K562 (cell line): ENCODE data around the gene CRK. TPM values are rescaled to one million over a fixed set of nuclear protein-coding genes. Genes with fewer than 3 reads are reported as not detected.

Source experiments
- FIP1L1 ChIP-seq: fragments of 200-400 bp; formaldehyde crosslinking; IDR thresholded peaks from 2 replicates; pipeline ENCODE4 v1.6.1; 2018; ENCODE audit warnings: mild to moderate bottlenecking, low read depth, low read length; ENCODE audit not compliant: poor library complexity, severe bottlenecking
- FOXK2 ChIP-seq, 2 experiments: fragments of 450-650 bp; IDR thresholded peaks in 1 of 2; conservative IDR thresholded peaks in 1 of 2; 2 replicates each; pipeline ENCODE4 v1.6.1; 2016; ENCODE audit warnings: low read depth in 2 of 2, mild to moderate bottlenecking in 1 of 2
- NCOA1 ChIP-seq: fragments of 450-650 bp; IDR thresholded peaks from 2 replicates; pipeline ENCODE4 v1.6.1; 2016; ENCODE audit warnings: low read depth
- NFRKB ChIP-seq: fragments of 450-650 bp; IDR thresholded peaks from 2 replicates; pipeline ENCODE4 v1.6.1; 2016; ENCODE audit warnings: low read depth
- POLR2A ChIP-seq: fragments of 450-650 bp; conservative IDR thresholded peaks from 2 replicates; pipeline ENCODE4 v1.6.1; 2016
- SIN3A ChIP-seq, 2 experiments: fragments of 150-350 bp in 1 of 2; IDR thresholded peaks; 2 replicates each; pipeline ENCODE4 v1.6.1; 2011 to 2016; ENCODE audit warnings: borderline replicate concordance in 2 of 2, low read depth in 2 of 2, low read length in 2 of 2, mild to moderate bottlenecking in 2 of 2, moderate library complexity in 2 of 2; ENCODE audit not compliant: control insufficient read depth in 1 of 2
- SMAD4 ChIP-seq: fragments of 250-450 bp; sonication (Bioruptor Pico); conservative IDR thresholded peaks from 2 replicates; pipeline ENCODE4 v1.8.0; 2021; ENCODE audit warnings: inconsistent platforms, mild to moderate bottlenecking, moderate library complexity
- YY1 ChIP-seq, 3 experiments: IDR thresholded peaks; 2 replicates each; pipeline ENCODE4 v1.6.1; 2011; ENCODE audit warnings: low read length in 2 of 3, mild to moderate bottlenecking in 2 of 3, moderate library complexity in 2 of 3, borderline replicate concordance in 1 of 3, control low read depth in 1 of 3, low read depth in 1 of 3; ENCODE audit not compliant: insufficient read depth in 3 of 3, insufficient replicate concordance in 2 of 3, control insufficient read depth in 1 of 3, insufficient read length in 1 of 3; ENCODE audit errors: extremely low read depth in 1 of 3
- ZNF212 ChIP-seq: fragments of 450-650 bp; formaldehyde crosslinking; IDR thresholded peaks from 2 replicates; pipeline ENCODE4 v1.4.0; 2020; ENCODE audit warnings: mild to moderate bottlenecking
- polyA plus RNA-seq, 8 experiments: library from polyadenylated mRNA; depleted of rRNA in 4 of 8; stranded (reverse) in 5 of 8; unstranded in 3 of 8; fragments of >200 nt; fragmentation: Nextera tagmentation in 2 of 8; fragmentation: Illumina TruSeq in 1 of 8; extraction: Ambion mirVana in 2 of 8; extraction: Trizol in 1 of 8; gene quantifications; 2 replicates each; pipeline versions ENCODE4 v1.2.1 to v1.2.3, GENCODE V29; 2011 to 2014; ENCODE audit warnings: inconsistent platforms in 1 of 8, missing spikeins in 1 of 8
- total RNA-seq, 7 experiments: library from RNA; depleted of rRNA in 6 of 7; stranded (reverse); fragments of >200 nt in 6 of 7; fragmentation: Illumina TruSeq in 2 of 7; extraction: Trizol in 2 of 7; gene quantifications; 2 replicates each; pipeline versions ENCODE4 v1.2.1 to v1.2.3, GENCODE V29; 2011 to 2021; ENCODE audit warnings: low replicate concordance in 1 of 7
- TF ChIP-seq, protein P1 (sequence below), 2 experiments: fragments of 450-650 bp; formaldehyde crosslinking in 1 of 2; IDR thresholded peaks; 2 replicates each; pipeline versions ENCODE4 v1.4.0 to v1.6.1; 2014 to 2020; ENCODE audit warnings: mild to moderate bottlenecking in 2 of 2, borderline replicate concordance in 1 of 2, low read depth in 1 of 2
- TF ChIP-seq, protein P2 (sequence below): IDR thresholded peaks from 3 replicates; pipeline ENCODE4 v1.6.1; 2011; ENCODE audit warnings: borderline replicate concordance, mild to moderate bottlenecking; ENCODE audit not compliant: insufficient read length, insufficient read depth
- TF ChIP-seq, protein P3 (sequence below): fragments of 150-350 bp; IDR thresholded peaks from 2 replicates; pipeline ENCODE4 v1.6.1; 2014; ENCODE audit warnings: low read depth, mild to moderate bottlenecking, low read length, borderline replicate concordance

Gene CRK
- total and polyA plus RNA-seq, 9 of the 15 experiments (the other 6 are each of a cell fraction or from before 2014, with no cell fraction given): 13.1 to 40.2 (median 26.1) TPM

DNA sequence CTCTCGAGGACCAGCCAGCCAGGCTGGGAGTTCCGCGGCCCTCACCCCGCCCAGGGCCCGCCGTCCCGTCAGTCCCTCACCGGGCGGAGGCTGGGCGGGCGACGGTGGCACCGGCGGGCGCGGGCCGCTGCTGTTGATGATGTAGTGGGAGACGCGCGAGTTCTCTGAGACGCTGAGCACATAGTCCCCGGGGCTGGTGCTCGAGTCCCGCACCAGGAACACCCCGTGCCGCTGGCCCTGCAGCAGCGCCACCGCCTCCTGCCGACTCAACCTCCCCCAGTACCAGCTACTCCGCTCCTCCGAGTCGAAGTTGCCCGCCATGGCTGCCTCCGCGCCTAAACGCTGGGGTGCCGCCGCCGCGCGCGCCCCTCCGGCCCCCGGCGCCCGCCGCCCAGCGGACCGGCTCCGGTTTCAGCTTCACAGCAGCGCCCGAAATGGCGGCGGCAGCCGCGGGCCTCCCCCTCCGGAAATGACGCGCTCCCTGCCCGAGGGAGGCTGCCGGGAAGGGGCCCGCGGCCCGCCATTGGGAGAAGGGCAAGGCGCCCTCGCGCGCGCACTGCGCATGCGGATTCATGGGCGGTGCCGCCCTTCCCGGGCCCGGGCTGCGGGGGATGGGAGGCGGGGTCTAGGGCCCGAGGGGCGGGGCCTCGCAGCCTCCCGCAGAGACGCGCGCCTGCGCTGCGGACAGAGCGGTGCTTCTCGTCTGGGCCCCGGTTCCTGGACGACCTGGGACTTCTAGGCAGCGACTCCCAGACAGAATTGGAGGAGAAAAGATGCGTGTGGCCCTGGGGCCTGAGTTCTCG, at the start of gene CRK (continued):
- TF ChIP-seq, protein P1, sequence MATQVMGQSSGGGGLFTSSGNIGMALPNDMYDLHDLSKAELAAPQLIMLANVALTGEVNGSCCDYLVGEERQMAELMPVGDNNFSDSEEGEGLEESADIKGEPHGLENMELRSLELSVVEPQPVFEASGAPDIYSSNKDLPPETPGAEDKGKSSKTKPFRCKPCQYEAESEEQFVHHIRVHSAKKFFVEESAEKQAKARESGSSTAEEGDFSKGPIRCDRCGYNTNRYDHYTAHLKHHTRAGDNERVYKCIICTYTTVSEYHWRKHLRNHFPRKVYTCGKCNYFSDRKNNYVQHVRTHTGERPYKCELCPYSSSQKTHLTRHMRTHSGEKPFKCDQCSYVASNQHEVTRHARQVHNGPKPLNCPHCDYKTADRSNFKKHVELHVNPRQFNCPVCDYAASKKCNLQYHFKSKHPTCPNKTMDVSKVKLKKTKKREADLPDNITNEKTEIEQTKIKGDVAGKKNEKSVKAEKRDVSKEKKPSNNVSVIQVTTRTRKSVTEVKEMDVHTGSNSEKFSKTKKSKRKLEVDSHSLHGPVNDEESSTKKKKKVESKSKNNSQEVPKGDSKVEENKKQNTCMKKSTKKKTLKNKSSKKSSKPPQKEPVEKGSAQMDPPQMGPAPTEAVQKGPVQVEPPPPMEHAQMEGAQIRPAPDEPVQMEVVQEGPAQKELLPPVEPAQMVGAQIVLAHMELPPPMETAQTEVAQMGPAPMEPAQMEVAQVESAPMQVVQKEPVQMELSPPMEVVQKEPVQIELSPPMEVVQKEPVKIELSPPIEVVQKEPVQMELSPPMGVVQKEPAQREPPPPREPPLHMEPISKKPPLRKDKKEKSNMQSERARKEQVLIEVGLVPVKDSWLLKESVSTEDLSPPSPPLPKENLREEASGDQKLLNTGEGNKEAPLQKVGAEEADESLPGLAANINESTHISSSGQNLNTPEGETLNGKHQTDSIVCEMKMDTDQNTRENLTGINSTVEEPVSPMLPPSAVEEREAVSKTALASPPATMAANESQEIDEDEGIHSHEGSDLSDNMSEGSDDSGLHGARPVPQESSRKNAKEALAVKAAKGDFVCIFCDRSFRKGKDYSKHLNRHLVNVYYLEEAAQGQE (IDR thresholded peaks at IDR 0.05; ENCODE audit: borderline replicate concordance): no peak
- TF ChIP-seq, protein P1 (CRISPR knock-in tag; IDR thresholded peaks at IDR 0.05; ENCODE audit: low read depth): no peak
- no peak for TF ChIP-seq NCOA1
- TF ChIP-seq SMAD4: 0 out of 2 replicates have a peak, but pooled peaks have one; percentile 46
- peak; percentile 81 for TF ChIP-seq FIP1L1
- peak; percentile 37; the same call in 1 of the 2 replicates for TF ChIP-seq NFRKB
- peak; percentile 94 to 100 (median 99) for TF ChIP-seq YY1 (IDR thresholded peaks at IDR 0.05; ENCODE audit: borderline replicate concordance in 1 of 3, control insufficient read depth in 1 of 3, extremely low read depth in 1 of 3, insufficient read depth in 3 of 3, insufficient read length in 1 of 3, insufficient replicate concordance in 2 of 3, low read depth in 1 of 3, low read length in 2 of 3)
- TF ChIP-seq, protein P2, sequence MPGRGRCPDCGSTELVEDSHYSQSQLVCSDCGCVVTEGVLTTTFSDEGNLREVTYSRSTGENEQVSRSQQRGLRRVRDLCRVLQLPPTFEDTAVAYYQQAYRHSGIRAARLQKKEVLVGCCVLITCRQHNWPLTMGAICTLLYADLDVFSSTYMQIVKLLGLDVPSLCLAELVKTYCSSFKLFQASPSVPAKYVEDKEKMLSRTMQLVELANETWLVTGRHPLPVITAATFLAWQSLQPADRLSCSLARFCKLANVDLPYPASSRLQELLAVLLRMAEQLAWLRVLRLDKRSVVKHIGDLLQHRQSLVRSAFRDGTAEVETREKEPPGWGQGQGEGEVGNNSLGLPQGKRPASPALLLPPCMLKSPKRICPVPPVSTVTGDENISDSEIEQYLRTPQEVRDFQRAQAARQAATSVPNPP: no peak
- peak; percentile 26 to 70; a peak in 1 of 4 replicates for TF ChIP-seq SIN3A (IDR thresholded peaks at IDR 0.05; ENCODE audit: borderline replicate concordance in 2 of 2, control insufficient read depth in 1 of 2, low read depth in 2 of 2, low read length in 2 of 2)
- TF ChIP-seq POLR2A: peak; percentile 90
- no peak for TF ChIP-seq ZNF212 (CRISPR knock-in tag)
- no peak for TF ChIP-seq FOXK2 (conservative IDR thresholded peaks at IDR 0.05 in 1 of 2, IDR thresholded peaks at IDR 0.05 in 1 of 2; ENCODE audit: low read depth in 2 of 2)
- TF ChIP-seq, protein P3, sequence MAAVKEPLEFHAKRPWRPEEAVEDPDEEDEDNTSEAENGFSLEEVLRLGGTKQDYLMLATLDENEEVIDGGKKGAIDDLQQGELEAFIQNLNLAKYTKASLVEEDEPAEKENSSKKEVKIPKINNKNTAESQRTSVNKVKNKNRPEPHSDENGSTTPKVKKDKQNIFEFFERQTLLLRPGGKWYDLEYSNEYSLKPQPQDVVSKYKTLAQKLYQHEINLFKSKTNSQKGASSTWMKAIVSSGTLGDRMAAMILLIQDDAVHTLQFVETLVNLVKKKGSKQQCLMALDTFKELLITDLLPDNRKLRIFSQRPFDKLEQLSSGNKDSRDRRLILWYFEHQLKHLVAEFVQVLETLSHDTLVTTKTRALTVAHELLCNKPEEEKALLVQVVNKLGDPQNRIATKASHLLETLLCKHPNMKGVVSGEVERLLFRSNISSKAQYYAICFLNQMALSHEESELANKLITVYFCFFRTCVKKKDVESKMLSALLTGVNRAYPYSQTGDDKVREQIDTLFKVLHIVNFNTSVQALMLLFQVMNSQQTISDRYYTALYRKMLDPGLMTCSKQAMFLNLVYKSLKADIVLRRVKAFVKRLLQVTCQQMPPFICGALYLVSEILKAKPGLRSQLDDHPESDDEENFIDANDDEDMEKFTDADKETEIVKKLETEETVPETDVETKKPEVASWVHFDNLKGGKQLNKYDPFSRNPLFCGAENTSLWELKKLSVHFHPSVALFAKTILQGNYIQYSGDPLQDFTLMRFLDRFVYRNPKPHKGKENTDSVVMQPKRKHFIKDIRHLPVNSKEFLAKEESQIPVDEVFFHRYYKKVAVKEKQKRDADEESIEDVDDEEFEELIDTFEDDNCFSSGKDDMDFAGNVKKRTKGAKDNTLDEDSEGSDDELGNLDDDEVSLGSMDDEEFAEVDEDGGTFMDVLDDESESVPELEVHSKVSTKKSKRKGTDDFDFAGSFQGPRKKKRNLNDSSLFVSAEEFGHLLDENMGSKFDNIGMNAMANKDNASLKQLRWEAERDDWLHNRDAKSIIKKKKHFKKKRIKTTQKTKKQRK: no peak
